HG03280 (cell line): ENCODE data around the gene CRIP3.
"Not testable (repeated sequence)": the region's sequence is repeated elsewhere in the genome, so short reads cannot be mapped to it uniquely, and the experiment has no call there.

ENCODE experiments used
- ATAC-seq: cut with Tn5 transposase; IDR thresholded peaks from one replicate; pipeline ENCODE4 v1.9.1; 2021; ENCODE audit warnings: mild to moderate bottlenecking, moderate library complexity; ENCODE audit not compliant: unreplicated experiment

Gene CRIP3

GRCh38 chr6:43307451-43308100 is 1.1 kb downstream of the CRIP3 start:
- no peak for ATAC-seq

DNA sequence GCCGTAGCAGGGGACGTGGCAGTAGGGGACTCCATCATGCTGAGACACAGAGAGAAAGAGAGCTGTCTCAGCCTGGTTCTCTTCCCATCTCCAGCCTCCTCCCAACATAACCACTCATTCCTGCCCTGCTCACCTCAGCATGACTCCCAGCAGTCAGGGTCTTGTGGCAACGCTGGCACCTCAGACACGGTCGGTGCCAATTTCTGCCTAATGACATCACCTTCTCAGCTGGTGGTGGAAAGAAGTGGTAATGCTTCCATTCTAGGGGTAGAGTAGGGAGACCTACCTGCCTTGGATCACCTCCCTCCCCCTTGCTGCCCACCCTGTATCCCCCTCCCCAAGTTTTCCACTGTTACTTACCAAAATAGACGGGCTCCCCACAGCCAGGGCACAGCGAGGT is 2.5 kb downstream of the CRIP3 start:
- no peak for ATAC-seq

DNA sequence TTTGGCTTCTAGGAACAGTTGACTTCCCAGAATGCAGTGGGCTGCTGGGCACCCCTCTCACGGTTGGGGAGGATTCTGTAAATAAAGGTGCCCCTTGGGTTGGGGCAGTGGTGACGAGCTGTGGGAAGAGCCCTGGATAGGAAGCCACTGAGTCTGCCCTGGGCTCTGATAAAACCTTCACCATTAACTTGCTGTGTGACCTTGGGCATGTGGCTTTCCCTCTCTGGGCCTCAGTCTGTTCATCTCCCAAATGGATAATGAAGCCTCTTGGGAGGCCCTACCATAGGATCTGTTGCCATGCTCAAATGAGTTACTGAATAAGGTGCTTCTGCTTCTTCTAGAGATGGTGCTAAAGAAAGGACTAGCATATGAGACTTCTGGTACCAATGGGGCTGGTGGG is 3.7 kb downstream of the CRIP3 start:
- no peak for ATAC-seq

- ATAC-seq, result no peak
Measured at GRCh38 chr6:43304361-43304760, 4.3 kb downstream of the CRIP3 start.

- no peak for ATAC-seq
Measured at GRCh38 chr6:43303751-43304331, 4.8 kb downstream of the CRIP3 start.

DNA sequence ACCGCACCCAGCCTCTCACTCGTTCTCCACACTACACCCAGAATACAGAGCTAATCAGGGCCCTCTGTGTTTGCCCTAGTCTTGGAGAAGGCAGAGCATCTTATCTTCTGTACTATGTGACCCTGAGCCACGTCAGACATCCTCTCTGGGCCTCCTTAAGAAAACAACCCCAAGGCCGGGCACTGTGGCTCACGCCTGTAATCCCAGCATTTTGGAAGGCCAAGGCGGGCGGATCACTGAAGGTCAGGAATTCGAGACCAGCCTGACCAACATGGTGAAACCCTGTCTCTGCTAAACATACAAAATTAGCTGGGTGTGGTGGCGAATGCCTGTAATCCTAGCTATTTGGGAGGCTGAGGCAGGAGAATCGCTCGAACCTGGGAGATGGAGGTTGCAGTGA is 5.6 kb downstream of the CRIP3 start:
- not testable (repeated sequence) for ATAC-seq

- no peak for ATAC-seq
Measured at GRCh38 chr6:43302126-43302525, 6.5 kb downstream of the CRIP3 start.

DNA sequence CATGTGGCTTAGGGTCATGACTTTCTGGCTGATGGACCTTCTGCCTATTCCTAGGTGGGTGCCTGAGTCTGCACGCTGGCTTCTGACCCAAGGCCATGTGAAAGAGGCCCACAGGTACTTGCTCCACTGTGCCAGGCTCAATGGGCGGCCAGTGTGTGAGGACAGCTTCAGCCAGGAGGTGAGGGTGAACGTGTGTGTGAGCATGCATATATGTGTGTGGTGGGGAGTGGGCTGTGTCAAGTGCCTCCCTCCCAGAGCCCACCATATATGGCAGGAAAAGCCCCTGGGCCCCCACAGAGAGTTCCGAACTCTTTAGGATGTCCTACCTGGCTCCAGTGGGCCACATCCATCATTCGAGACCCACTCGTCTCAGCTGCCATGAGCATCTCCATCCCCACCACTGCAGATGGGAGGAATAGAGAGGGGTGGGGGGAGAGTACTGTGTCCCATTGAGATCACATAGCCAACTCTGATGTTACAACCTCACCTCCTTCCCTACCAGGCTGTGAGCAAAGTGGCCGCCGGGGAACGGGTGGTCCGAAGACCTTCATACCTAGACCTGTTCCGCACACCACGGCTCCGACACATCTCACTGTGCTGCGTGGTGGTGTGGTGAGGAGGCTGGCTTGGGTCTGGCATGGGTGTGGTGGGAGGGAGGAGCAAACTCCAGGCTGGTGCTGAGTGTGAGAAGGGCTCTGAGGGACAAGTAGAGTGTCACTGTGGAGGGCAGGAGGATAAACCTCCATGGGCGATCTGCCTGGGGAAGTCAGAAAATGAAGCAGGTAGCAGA is 7.3 kb downstream of the CRIP3 start:
- no peak for ATAC-seq

DNA sequence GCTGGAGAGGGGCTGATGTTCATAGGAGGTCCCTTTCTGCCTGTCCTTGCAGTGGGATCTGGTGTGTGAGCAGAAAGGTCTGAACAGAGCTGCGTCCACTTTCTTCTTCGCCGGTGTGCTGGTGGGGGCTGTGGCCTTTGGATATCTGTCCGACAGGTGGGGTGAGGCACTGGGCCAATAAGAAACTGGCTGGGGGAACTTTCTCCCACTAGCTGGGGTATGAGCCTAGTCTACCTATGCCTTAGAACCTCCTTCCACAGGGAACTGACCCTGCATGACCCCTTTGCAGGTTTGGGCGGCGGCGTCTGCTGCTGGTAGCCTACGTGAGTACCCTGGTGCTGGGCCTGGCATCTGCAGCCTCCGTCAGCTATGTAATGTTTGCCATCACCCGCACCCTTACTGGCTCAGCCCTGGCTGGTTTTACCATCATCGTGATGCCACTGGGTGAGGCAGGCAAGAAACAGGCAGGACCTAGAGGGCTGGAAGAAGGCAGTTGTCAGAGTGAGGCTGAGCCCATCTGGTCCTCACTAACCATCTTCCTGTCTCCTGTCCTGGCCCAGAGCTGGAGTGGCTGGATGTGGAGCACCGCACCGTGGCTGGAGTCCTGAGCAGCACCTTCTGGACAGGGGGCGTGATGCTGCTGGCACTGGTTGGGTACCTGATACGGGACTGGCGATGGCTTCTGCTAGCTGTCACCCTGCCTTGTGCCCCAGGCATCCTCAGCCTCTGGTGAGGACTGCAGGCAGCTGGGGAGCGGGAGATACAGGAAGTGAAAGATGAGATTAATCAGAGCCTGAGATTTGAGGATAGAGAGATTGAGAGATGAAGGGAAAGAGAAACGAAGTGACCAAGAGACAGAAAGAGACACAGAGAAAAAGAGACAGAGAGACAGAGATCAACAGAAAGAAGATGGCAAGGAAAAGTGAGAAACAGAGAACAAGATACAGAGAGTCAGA is 9.0 kb downstream of the CRIP3 start:
- ATAC-seq, result no peak

DNA sequence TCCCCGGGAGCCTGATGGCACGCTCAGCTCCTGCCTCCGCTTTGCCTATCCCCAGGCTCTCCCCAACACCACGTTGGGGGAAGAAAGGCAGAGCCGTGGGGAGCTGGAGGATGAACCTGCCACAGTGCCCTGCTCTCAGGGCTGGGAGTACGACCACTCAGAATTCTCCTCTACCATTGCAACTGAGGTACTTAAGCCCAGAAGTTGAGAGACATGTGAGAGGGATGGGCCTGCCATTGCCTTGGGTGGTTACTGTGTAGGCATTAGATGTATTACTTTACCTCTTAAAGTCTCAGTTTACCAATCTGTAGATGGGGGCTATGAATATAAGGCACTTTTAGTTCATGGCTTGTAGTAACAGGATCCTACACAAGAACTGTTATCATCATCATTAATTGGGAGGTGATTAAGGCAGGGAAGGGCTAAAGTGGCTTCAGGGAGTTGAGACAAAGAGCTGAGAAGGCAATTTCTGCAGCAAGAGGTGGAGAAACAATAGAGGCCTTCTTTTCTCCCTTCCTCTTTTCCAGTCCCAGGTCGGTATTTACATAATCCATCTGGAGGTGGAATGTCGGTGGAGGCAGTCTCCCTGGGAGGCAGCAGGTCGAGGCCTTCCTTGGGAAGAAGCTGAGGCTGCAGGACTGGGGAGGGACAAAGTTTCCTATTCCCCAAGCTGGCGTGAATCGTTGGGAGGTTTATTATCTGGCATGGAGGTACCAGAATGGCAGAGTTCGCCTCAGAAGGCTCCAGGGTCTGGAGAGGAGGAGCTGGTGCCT is 9.9 kb downstream of the CRIP3 start:
- no peak for ATAC-seq

DNA sequence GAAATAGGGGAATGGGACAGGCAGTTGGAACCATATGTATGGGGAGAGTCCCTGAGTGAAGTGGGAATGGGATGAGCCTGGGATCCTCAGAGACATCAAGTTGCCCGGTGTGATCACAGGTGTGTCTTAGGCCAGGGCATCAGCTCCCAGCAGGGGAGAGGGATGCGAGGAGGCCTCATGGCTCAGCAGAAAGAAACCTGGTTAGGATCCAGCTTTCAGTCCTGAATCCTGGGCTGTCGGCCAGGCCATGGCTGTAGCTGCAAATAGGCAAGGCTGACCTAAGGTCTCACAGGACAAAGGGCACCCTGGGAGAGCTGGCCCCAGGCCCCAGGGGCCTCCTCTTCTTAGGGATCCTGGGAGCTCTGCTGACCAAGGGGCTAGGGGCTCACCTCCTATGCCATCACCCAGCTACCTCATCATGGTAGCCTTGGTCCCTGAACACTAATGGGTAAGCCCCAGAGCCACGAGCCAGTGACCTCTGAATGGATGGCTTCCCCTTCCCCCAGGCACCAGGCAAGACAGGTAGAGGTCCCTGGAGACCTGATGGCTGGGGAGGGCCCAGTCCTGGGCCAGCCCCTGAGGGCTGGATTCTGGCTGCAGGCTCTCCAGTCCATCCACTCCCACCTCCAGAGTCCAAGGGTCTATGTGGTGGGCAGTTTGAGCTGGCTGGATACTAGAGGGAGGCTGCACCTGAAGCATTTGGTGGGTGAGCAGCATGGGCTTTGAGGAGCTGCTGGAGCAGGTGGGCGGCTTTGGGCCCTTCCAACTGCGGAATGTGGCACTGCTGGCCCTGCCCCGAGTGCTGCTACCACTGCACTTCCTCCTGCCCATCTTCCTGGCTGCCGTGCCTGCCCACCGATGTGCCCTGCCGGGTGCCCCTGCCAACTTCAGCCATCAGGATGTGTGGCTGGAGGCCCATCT is 10.7 kb downstream of the CRIP3 start, which contains the start of gene SLC22A7:
Gene SLC22A7 (plus strand): TSS at position 617 of the 921 bp plus-strand sequence. CDS start 99 bp downstream, at position 716.
- no peak for ATAC-seq

- ATAC-seq, result no peak
Measured at GRCh38 chr6:43296780-43297497, 11.7 kb downstream of the CRIP3 start.

GRCh38 chr6:43295456-43295855 is 13.2 kb downstream of the CRIP3 start:
- no peak for ATAC-seq

DNA sequence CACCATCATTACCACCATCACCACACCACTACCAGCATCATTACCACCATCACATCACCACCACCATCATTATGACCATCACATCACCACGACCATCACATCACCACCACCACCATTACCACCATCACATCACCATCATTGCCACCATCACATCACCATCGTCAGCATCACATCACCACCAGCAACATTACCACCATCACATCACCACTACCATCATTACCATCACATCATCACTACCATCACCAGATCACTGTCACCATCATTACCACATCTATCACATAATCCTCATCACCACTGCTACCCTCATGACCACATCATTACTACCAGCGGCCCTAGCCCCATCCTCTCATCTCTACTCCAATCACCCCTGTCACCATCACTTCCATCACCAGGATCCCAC is 14.1 kb downstream of the CRIP3 start:
- no peak for ATAC-seq

GRCh38 chr6:43293698-43294097 is 14.9 kb downstream of the CRIP3 start:
- no peak for ATAC-seq

GRCh38 chr6:43292763-43293318 is 15.8 kb downstream of the CRIP3 start:
- ATAC-seq, result no peak

GRCh38 chr6:43292341-43292740 is 16.3 kb downstream of the CRIP3 start:
- ATAC-seq, result no peak

DNA sequence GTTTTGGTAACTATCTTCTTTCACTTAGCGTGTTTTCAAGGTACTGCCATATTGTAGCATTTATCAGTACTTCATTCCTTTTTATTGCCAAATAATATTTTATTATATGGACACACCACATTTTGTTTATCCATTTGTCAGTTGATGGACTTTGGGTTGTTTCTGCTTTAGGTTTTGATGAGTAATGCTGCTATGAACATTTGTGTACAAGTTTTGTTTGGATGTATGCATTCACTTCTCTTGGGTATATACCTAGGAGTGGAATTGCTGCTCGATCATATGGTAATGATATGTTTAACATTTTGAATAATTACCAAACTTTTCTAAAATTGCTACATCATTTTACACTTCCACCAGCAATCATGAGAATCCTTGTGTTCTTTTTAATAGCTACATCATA is 16.9 kb downstream of the CRIP3 start:
- no peak for ATAC-seq
